Measurements from ENCODE around the gene DISC1.
"Not testable (repeated sequence)": the region's sequence is repeated elsewhere in the genome, so short reads cannot be mapped to it uniquely, and the experiment has no call there.

The DISC1 gene

DNA sequence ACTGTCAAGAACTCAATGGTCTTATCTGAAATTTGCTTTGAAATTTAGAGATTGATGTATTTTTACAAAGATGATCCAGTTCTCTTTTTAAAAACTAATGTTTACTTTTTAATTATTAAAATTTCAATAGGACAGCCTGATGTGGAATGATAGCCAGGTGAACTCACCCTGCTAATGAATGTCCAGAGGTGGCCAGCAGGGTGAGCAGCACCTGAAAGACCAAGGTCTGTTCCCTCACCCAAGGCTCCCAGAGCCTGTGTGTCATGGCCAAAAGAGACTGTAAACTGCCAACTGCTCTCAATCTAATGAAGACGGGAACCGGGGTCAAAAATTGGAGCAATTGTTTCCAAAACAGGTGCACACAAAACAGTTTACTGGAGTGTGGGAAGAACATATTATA lies 340.4 kb downstream of the DISC1 start:
- Histone ChIP-seq H3K27me3 (ENCODE audit: control insufficient read depth in 1 of 2, insufficient read depth in 2 of 2, low read length in 2 of 2) (no peaks in the 10 kb centered on the region), H3K9ac (ENCODE audit: low read depth in 1 of 2, low read length in 2 of 2) (no peak overlapping the region), H3K9me3 (ENCODE audit: control insufficient read depth in 1 of 2, low read length in 2 of 2) (no peaks in the 10 kb centered on the region)

DNA sequence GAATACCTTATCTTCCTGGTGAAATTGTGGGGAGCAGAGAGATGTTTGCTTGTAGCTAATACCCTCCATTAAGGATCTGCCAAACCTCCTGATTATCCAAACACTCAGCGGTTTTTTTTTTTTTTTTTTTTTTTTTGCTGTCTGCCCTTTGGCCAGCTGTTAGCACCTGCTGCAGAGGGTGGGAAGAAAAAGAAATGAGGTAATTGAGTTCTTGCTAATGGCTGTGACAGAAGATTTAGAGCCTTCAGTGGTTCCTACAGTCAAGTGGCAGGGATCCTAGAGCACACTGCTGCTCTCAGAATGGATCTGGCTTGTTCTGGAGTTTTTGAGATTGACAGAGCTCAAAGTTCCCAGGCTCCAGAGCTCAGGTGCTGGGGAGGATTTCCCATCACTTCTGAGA lies 342.5 kb downstream of the DISC1 start:
- Histone ChIP-seq H3K4me3 (ENCODE audit: low read depth in 1 of 2, low read length in 2 of 2) (no peak overlapping the region), H3K9me3 (ENCODE audit: control insufficient read depth in 1 of 2, low read length in 2 of 2) (no peaks in the 10 kb centered on the region), H3K9ac (ENCODE audit: low read depth in 1 of 2, low read length in 2 of 2) (no peak overlapping the region), H3K27me3 (ENCODE audit: control insufficient read depth in 1 of 2, insufficient read depth in 2 of 2, low read length in 2 of 2) (no peaks in the 10 kb centered on the region), H3K27ac (ENCODE audit: low read depth, low read length) (no peak overlapping the region), H3K36me3 (ENCODE audit: control insufficient read depth in 1 of 2, insufficient read depth in 2 of 2, low read length in 2 of 2) (no peaks in the 10 kb centered on the region), H3K4me1 (ENCODE audit: control insufficient read depth in 1 of 2, insufficient read depth in 2 of 2, low read length in 2 of 2) (no peaks in the 10 kb centered on the region)

More for the DNA sequence above, 340.4 kb downstream of the DISC1 start:
- Histone ChIP-seq H3K36me3 (ENCODE audit: control insufficient read depth in 1 of 2, insufficient read depth in 2 of 2, low read length in 2 of 2) (no peaks in the 10 kb centered on the region), H3K4me1 (ENCODE audit: control insufficient read depth in 1 of 2, insufficient read depth in 2 of 2, low read length in 2 of 2) (no peaks in the 10 kb centered on the region), H3K27ac (ENCODE audit: low read depth, low read length) (no peak overlapping the region), H3K4me3 (ENCODE audit: low read depth in 1 of 2, low read length in 2 of 2) (no peak overlapping the region)

DNA sequence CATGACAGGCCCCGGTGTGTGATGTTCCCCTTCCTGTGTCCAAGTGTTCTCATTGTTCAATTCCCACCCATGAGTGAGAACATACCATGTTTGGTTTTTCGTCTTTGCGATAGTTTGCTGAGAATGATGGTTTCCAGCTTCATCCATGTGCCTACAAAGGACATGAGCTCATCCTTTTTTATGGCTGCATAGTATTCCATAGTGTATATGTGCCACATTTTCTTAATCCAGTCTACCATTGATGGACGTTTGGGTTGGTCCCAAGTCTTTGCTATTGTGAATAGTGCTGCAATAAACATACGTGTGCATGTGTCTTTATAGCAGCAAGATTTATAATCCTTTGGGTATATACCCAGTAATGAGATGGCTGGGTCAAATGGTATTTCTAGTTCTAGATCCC lies 343.2 kb downstream of the DISC1 start:
- not testable (repeated sequence) for H3K9ac ChIP-seq (ENCODE audit: low read depth in 1 of 2, low read length in 2 of 2); H3K36me3 ChIP-seq (ENCODE audit: control insufficient read depth in 1 of 2, insufficient read depth in 2 of 2, low read length in 2 of 2); H3K27ac ChIP-seq (ENCODE audit: low read depth, low read length); H3K27me3 ChIP-seq (ENCODE audit: control insufficient read depth in 1 of 2, insufficient read depth in 2 of 2, low read length in 2 of 2); H3K4me1 ChIP-seq (ENCODE audit: control insufficient read depth in 1 of 2, insufficient read depth in 2 of 2, low read length in 2 of 2); H3K9me3 ChIP-seq (ENCODE audit: control insufficient read depth in 1 of 2, low read length in 2 of 2); H3K4me3 ChIP-seq (ENCODE audit: low read depth in 1 of 2, low read length in 2 of 2)

DNA sequence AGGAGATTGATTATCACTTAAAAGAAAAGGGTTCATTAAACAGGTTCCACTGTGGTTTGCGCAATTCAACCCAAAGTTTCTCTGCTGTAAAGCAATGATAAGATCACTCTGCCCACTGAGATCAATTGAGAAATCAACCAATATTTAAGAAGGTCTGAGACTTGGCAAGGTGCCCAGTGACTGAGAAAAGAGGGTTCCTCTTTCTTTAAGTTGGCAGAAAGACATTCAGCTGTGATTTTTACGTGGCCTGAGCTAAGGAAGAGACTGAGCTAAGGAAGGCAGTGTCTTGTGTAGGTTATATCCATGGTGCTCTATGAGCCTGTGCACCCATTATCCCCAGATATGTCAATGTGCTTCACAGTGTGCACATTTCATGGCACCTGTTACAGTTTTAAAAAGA lies 344.1 kb downstream of the DISC1 start:
- H3K9me3 ChIP-seq (ENCODE audit: control insufficient read depth in 1 of 2, low read length in 2 of 2): no peaks in the 10 kb centered on the region
- no peaks in the 10 kb centered on the region for H3K4me1 ChIP-seq (ENCODE audit: control insufficient read depth in 1 of 2, insufficient read depth in 2 of 2, low read length in 2 of 2)

DNA sequence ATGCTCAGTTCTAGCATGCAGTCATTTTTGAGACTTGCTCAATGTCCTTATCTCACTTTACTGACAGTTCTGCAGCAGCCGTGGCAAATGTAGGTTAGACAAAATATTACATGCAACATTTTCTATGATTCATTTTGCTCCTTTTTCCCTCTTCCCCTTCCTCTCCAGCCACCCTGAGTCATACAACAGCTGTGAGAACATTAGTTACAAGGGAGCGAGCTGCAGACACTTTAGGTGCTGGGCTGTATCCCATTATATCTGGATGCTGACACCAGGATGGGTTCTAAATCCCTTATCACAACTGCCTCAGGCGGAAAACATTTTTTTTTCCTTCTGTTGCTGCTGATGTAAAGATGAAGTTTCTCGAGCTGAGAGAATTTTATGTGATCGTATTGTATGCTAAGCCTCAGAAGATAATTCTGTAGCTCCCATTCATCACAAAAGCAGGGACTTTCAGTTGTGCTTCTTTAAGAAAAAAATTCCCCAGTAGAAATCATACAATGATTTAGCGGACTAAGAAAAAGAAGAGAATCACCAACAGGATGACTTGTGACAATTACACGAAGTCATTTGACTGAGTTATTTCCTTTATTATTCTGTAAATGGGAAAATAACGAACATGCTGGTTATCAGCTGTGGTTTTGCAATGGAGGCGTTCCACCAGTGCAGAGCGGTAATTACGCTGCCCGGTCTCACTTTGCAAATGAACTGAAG lies 345.0 kb downstream of the DISC1 start:
- Histone ChIP-seq H3K9ac (ENCODE audit: low read depth in 1 of 2, low read length in 2 of 2) (no peak overlapping the region), H3K27me3 (ENCODE audit: control insufficient read depth in 1 of 2, insufficient read depth in 2 of 2, low read length in 2 of 2) (no peaks in the 10 kb centered on the region), H3K36me3 (ENCODE audit: control insufficient read depth in 1 of 2, insufficient read depth in 2 of 2, low read length in 2 of 2) (no peaks in the 10 kb centered on the region), H3K27ac (ENCODE audit: low read depth, low read length) (no peak overlapping the region), H3K4me3 (ENCODE audit: low read depth in 1 of 2, low read length in 2 of 2) (no peak overlapping the region), H3K4me1 (ENCODE audit: control insufficient read depth in 1 of 2, insufficient read depth in 2 of 2, low read length in 2 of 2) (no peaks in the 10 kb centered on the region), H3K9me3 (ENCODE audit: control insufficient read depth in 1 of 2, low read length in 2 of 2) (no peaks in the 10 kb centered on the region)

More for the DNA sequence above, 344.1 kb downstream of the DISC1 start:
- no peak overlapping the region for H3K9ac ChIP-seq (ENCODE audit: low read depth in 1 of 2, low read length in 2 of 2)
- no peak overlapping the region for H3K4me3 ChIP-seq (ENCODE audit: low read depth in 1 of 2, low read length in 2 of 2)
- H3K27ac ChIP-seq (ENCODE audit: low read depth, low read length): no peak overlapping the region
- no peaks in the 10 kb centered on the region for H3K36me3 ChIP-seq (ENCODE audit: control insufficient read depth in 1 of 2, insufficient read depth in 2 of 2, low read length in 2 of 2)
- no peaks in the 10 kb centered on the region for H3K27me3 ChIP-seq (ENCODE audit: control insufficient read depth in 1 of 2, insufficient read depth in 2 of 2, low read length in 2 of 2)

DNA sequence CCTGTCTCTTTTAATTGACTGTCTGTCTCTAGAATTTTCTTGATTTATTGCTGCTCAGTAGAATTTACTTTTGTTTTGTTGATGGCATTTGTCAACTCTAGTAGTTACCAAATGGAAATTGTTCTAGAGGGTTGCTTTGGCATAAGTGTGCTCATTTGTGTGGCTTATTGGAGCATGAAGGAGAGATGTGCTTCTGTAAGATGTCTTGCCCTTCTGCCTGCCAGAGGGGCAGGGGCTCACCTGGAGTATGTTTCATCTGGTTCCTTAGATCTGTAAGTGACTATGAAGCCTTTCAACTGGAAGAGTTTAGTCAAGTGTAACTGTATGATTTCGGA lies 345.5 kb downstream of the DISC1 start:
- Histone ChIP-seq H3K36me3 (ENCODE audit: control insufficient read depth in 1 of 2, insufficient read depth in 2 of 2, low read length in 2 of 2) (no peaks in the 10 kb centered on the region), H3K27ac (ENCODE audit: low read depth, low read length) (no peak overlapping the region), H3K9ac (ENCODE audit: low read depth in 1 of 2, low read length in 2 of 2) (no peak overlapping the region), H3K27me3 (ENCODE audit: control insufficient read depth in 1 of 2, insufficient read depth in 2 of 2, low read length in 2 of 2) (no peaks in the 10 kb centered on the region), H3K4me1 (ENCODE audit: control insufficient read depth in 1 of 2, insufficient read depth in 2 of 2, low read length in 2 of 2) (no peaks in the 10 kb centered on the region), H3K4me3 (ENCODE audit: low read depth in 1 of 2, low read length in 2 of 2) (no peak overlapping the region), H3K9me3 (ENCODE audit: control insufficient read depth in 1 of 2, low read length in 2 of 2) (no peaks in the 10 kb centered on the region)

DNA sequence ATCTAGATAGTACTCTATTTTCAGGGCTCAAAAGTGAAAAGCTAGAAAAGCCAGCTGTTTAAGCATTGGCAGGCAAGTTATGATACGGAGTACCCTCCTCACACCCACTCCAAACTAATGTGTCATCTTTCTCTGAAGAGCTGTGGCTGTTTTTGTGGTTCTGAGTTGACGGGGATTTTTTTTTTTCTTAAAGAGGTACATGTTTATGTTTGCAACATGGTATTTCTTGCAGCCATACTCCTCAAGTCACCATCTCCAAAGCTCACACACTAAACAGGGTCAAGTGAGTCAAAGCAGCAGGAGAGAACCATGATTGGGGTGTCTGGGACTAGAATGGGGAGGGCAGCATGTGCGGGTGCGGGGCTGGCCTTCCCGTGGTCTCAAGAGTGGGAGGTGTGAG lies 347.2 kb downstream of the DISC1 start:
- Histone ChIP-seq H3K27ac (ENCODE audit: low read depth, low read length) (no peak overlapping the region), H3K27me3 (ENCODE audit: control insufficient read depth in 1 of 2, insufficient read depth in 2 of 2, low read length in 2 of 2) (no peaks in the 10 kb centered on the region)

DNA sequence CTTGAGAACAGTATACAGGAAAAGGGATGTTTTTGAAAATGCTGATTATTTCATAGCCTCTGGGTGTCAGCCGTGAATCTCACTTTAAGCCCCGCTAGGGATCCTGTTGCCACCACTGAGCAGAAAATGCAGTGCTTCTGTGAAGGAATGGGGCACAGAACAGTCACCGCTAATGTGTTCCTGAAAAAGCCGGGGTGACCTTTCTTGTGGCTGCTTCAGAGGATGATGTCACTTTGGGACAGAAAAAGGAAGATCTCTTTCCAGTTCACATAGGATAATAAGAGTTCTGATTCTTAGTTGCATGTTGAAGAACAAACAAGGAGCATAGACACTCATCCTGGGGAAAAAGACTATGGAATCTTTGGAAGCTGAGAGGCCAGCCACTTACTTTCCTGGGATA lies 349.6 kb downstream of the DISC1 start:
- no peaks in the 10 kb centered on the region for H3K9me3 ChIP-seq (ENCODE audit: control insufficient read depth in 1 of 2, low read length in 2 of 2)
- H3K9ac ChIP-seq (ENCODE audit: low read depth in 1 of 2, low read length in 2 of 2): no peak overlapping the region
- H3K27ac ChIP-seq (ENCODE audit: low read depth, low read length): no peak overlapping the region
- no peaks in the 10 kb centered on the region for H3K36me3 ChIP-seq (ENCODE audit: control insufficient read depth in 1 of 2, insufficient read depth in 2 of 2, low read length in 2 of 2)
- no peaks in the 10 kb centered on the region for H3K27me3 ChIP-seq (ENCODE audit: control insufficient read depth in 1 of 2, insufficient read depth in 2 of 2, low read length in 2 of 2)
- no peak overlapping the region for H3K4me3 ChIP-seq (ENCODE audit: low read depth in 1 of 2, low read length in 2 of 2)
- no peaks in the 10 kb centered on the region for H3K4me1 ChIP-seq (ENCODE audit: control insufficient read depth in 1 of 2, insufficient read depth in 2 of 2, low read length in 2 of 2)

More for the DNA sequence above, 347.2 kb downstream of the DISC1 start:
- Histone ChIP-seq H3K4me1 (ENCODE audit: control insufficient read depth in 1 of 2, insufficient read depth in 2 of 2, low read length in 2 of 2) (no peaks in the 10 kb centered on the region), H3K36me3 (ENCODE audit: control insufficient read depth in 1 of 2, insufficient read depth in 2 of 2, low read length in 2 of 2) (no peaks in the 10 kb centered on the region), H3K4me3 (ENCODE audit: low read depth in 1 of 2, low read length in 2 of 2) (no peak overlapping the region), H3K9me3 (ENCODE audit: control insufficient read depth in 1 of 2, low read length in 2 of 2) (no peaks in the 10 kb centered on the region), H3K9ac (ENCODE audit: low read depth in 1 of 2, low read length in 2 of 2) (no peak overlapping the region)

DNA sequence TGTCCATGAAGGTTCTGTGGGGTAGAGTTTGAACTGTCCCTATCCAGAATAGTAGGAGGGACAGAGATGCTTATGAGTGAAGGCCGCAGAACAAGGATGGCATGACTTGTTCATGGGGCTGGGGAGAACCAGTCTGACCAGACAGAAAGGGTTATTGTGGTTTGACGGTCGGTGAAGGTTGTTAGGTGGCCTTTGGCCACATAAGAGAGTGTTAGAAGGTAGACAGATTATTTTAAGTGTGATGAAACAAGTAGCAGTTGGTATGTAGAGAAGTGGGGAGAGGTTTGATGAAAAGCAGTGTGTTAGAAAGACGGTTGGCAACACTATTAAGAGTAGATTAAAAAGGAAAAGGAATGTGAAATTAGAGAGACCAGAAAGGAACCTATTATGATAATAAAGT lies 355.1 kb downstream of the DISC1 start:
- no peak overlapping the region for H3K4me3 ChIP-seq (ENCODE audit: low read depth in 1 of 2, low read length in 2 of 2)
- H3K4me1 ChIP-seq (ENCODE audit: control insufficient read depth in 1 of 2, insufficient read depth in 2 of 2, low read length in 2 of 2): no peaks in the 10 kb centered on the region
- H3K27me3 ChIP-seq (ENCODE audit: control insufficient read depth in 1 of 2, insufficient read depth in 2 of 2, low read length in 2 of 2): no peaks in the 10 kb centered on the region
- no peak overlapping the region for H3K27ac ChIP-seq (ENCODE audit: low read depth, low read length)
- H3K9me3 ChIP-seq (ENCODE audit: control insufficient read depth in 1 of 2, low read length in 2 of 2): no peaks in the 10 kb centered on the region
- H3K36me3 ChIP-seq (ENCODE audit: control insufficient read depth in 1 of 2, insufficient read depth in 2 of 2, low read length in 2 of 2): no peaks in the 10 kb centered on the region
- H3K9ac ChIP-seq (ENCODE audit: low read depth in 1 of 2, low read length in 2 of 2): no peak overlapping the region

DNA sequence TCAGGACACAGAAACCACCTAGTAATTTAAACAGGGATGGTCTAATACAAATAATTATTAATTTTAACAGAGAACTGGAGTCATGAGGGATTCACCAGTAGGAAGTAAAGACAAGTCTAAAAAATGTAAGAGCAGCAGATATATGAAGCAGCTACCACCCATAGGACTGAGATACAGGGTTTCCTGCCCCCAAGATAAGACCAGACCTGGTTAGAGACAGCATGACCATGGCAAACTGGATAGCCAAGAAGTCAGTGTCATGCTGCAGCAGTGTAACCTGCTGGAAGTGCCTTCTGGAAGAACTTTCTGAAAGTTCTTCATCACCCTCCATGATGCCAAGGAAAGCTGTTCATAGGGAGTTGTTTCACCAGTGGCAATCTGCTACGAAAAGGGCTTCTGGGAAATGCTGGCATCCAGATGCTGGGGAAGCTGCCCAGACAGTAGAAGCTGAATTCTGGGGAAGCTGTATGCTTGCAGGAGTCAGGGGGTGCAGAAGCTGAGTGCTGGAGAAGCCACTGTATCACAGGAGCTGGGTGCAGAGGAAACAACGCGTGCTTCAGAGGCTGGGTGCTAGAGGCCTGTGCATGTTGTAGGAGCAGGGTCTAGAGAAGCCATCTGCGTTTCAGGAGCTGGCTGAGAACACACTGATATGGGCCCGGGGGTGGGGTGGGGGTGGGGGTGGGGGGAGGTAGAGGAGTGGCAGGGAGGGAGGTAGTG lies 356.4 kb downstream of the DISC1 start:
- Histone ChIP-seq H3K27ac (ENCODE audit: low read depth, low read length) (no peak overlapping the region), H3K4me3 (ENCODE audit: low read depth in 1 of 2, low read length in 2 of 2) (no peak overlapping the region), H3K27me3 (ENCODE audit: control insufficient read depth in 1 of 2, insufficient read depth in 2 of 2, low read length in 2 of 2) (no peaks in the 10 kb centered on the region), H3K9me3 (ENCODE audit: control insufficient read depth in 1 of 2, low read length in 2 of 2) (no peaks in the 10 kb centered on the region), H3K9ac (ENCODE audit: low read depth in 1 of 2, low read length in 2 of 2) (no peak overlapping the region), H3K36me3 (ENCODE audit: control insufficient read depth in 1 of 2, insufficient read depth in 2 of 2, low read length in 2 of 2) (no peaks in the 10 kb centered on the region), H3K4me1 (ENCODE audit: control insufficient read depth in 1 of 2, insufficient read depth in 2 of 2, low read length in 2 of 2) (no peaks in the 10 kb centered on the region)
